ENCODE data around the gene INPP5J.

GRCh38 chr22:31094741-31095140 is 28.0 kb upstream of the INPP5J start:
- TF ChIP-seq CTCF (IDR thresholded peaks at IDR 0.05) (no peak), POLR2A (IDR thresholded peaks at IDR 0.05) (no peak)
